ENCODE results near the gene TMEM203. TPM values are rescaled to one million over a fixed set of nuclear protein-coding genes. Genes with fewer than 3 reads are reported as not detected.

TMEM203 gene
- total and polyA plus RNA-seq, 2 of the 13 experiments (the other 11 are each of a cell fraction or from before 2014, with no cell fraction given): 23.4 to 36.7 TPM

DNA sequence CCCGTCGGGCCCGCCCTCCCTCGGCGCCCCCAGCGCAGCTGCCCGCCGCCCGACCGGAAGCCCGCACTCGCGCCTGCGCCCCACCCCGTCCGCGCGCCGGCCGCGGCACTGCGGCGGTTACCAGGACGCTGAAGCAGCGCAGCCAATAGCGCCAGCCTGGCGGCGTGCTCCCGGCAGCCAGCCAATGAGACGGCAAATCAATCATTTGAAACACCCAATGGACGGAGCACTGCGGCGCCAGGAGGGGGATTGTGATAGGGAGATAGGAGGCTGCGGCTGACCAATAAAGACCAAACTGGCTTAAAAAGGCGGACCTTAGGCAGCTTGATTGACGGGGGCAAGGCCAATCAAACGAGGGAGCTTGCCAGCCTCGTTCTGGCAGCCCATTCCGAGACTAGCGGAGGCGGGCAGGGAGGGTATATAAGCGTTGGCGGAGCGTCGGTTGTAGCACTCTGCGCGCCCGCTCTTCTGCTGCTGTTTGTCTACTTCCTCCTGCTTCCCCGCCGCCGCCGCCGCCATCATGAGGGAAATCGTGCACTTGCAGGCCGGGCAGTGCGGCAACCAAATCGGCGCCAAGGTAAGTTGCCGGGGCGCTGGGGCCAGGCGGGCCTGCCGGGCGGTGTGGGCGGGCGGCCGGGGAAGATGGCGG, 35.5 kb upstream of the TMEM203 start, which contains the start of gene TUBB4B (continued):
- TF ChIP-seq, protein P1, sequence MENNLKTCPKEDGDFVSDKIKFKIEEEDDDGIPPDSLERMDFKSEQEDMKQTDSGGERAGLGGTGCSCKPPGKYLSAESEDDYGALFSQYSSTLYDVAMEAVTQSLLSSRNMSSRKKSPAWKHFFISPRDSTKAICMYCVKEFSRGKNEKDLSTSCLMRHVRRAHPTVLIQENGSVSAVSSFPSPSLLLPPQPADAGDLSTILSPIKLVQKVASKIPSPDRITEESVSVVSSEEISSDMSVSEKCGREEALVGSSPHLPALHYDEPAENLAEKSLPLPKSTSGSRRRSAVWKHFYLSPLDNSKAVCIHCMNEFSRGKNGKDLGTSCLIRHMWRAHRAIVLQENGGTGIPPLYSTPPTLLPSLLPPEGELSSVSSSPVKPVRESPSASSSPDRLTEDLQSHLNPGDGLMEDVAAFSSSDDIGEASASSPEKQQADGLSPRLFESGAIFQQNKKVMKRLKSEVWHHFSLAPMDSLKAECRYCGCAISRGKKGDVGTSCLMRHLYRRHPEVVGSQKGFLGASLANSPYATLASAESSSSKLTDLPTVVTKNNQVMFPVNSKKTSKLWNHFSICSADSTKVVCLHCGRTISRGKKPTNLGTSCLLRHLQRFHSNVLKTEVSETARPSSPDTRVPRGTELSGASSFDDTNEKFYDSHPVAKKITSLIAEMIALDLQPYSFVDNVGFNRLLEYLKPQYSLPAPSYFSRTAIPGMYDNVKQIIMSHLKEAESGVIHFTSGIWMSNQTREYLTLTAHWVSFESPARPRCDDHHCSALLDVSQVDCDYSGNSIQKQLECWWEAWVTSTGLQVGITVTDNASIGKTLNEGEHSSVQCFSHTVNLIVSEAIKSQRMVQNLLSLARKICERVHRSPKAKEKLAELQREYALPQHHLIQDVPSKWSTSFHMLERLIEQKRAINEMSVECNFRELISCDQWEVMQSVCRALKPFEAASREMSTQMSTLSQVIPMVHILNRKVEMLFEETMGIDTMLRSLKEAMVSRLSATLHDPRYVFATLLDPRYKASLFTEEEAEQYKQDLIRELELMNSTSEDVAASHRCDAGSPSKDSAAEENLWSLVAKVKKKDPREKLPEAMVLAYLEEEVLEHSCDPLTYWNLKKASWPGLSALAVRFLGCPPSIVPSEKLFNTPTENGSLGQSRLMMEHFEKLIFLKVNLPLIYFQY (CRISPR knock-in tag; IDR thresholded peaks at IDR 0.05; ENCODE audit: borderline replicate concordance): no peak; the same call in 1 of the 2 replicates
- TF ChIP-seq SMC3 (IDR thresholded peaks at IDR 0.05; ENCODE audit: low read length) (no peak), SMARCC2 (IDR thresholded peaks at IDR 0.05) (no peak), ZNF607 (CRISPR knock-in tag; IDR thresholded peaks at IDR 0.05; ENCODE audit: borderline replicate concordance) (peak; percentile 93), ZNF20 (CRISPR knock-in tag; IDR thresholded peaks at IDR 0.05) (no peak), ISX (CRISPR knock-in tag; conservative IDR thresholded peaks at IDR 0.05) (0 out of 2 replicates have a peak, but pooled peaks have one; percentile 69), PATZ1 (CRISPR knock-in tag; IDR thresholded peaks at IDR 0.05) (0 out of 2 replicates have a peak, but pooled peaks have one; percentile 12), ZNF557 (CRISPR knock-in tag; IDR thresholded peaks at IDR 0.05) (0 out of 2 replicates have a peak, but pooled peaks have one; percentile 30), ZBTB20 (CRISPR knock-in tag; IDR thresholded peaks at IDR 0.05; ENCODE audit: borderline replicate concordance, low read depth) (peak; percentile 63; the same call in 1 of the 2 replicates), ZNF773 (CRISPR knock-in tag; IDR thresholded peaks at IDR 0.05; ENCODE audit: borderline replicate concordance) (peak; percentile 96), ZNF572 (CRISPR knock-in tag; IDR thresholded peaks at IDR 0.05) (no peak), ZNF263 (CRISPR knock-in tag; IDR thresholded peaks at IDR 0.05) (no peak; the same call in 1 of the 2 replicates), BATF2 (CRISPR knock-in tag; IDR thresholded peaks at IDR 0.05) (0 out of 2 replicates have a peak, but pooled peaks have one; percentile 45), FOXA3 (CRISPR knock-in tag; IDR thresholded peaks at IDR 0.05) (peak; percentile 50; the same call in 1 of the 2 replicates)
- TF ChIP-seq, protein P2, sequence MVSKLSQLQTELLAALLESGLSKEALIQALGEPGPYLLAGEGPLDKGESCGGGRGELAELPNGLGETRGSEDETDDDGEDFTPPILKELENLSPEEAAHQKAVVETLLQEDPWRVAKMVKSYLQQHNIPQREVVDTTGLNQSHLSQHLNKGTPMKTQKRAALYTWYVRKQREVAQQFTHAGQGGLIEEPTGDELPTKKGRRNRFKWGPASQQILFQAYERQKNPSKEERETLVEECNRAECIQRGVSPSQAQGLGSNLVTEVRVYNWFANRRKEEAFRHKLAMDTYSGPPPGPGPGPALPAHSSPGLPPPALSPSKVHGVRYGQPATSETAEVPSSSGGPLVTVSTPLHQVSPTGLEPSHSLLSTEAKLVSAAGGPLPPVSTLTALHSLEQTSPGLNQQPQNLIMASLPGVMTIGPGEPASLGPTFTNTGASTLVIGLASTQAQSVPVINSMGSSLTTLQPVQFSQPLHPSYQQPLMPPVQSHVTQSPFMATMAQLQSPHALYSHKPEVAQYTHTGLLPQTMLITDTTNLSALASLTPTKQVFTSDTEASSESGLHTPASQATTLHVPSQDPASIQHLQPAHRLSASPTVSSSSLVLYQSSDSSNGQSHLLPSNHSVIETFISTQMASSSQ (IDR thresholded peaks at IDR 0.05; ENCODE audit: low read depth): no peak
- TF ChIP-seq, protein P2 (CRISPR knock-in tag; IDR thresholded peaks at IDR 0.05; ENCODE audit: borderline replicate concordance): no peak; the same call in 1 of the 2 replicates
- TF ChIP-seq, protein P3, sequence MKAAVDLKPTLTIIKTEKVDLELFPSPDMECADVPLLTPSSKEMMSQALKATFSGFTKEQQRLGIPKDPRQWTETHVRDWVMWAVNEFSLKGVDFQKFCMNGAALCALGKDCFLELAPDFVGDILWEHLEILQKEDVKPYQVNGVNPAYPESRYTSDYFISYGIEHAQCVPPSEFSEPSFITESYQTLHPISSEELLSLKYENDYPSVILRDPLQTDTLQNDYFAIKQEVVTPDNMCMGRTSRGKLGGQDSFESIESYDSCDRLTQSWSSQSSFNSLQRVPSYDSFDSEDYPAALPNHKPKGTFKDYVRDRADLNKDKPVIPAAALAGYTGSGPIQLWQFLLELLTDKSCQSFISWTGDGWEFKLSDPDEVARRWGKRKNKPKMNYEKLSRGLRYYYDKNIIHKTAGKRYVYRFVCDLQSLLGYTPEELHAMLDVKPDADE (CRISPR knock-in tag; IDR thresholded peaks at IDR 0.05): 0 out of 2 replicates have a peak, but pooled peaks have one; percentile 16
